Effector memory CD4-positive, alpha-beta T cell (primary cell): ENCODE data around the gene ERBB2.
"Not testable (repeated sequence)": the region's sequence is repeated elsewhere in the genome, so short reads cannot be mapped to it uniquely, and the experiment has no call there.

Experiments used
- DNase-seq, 3 donors: peaks; one replicate each; pipeline ENCODE4 v3.0.0-alpha.2; 2020
- H3K27ac ChIP-seq: 2 replicates; pipeline ENCODE4 v1.7.0; 2013; ENCODE audit warnings: mild to moderate bottlenecking, low read length, moderate library complexity; ENCODE audit not compliant: insufficient read depth, poor library complexity, severe bottlenecking
- H3K27me3 ChIP-seq: replicated peaks from 2 replicates; pipeline ENCODE4 v1.7.0; 2013; ENCODE audit warnings: mild to moderate bottlenecking, low read length; ENCODE audit not compliant: insufficient read depth, control insufficient read depth, poor library complexity, severe bottlenecking
- H3K36me3 ChIP-seq: 2 replicates; pipeline ENCODE4 v1.7.0; 2013; ENCODE audit warnings: mild to moderate bottlenecking, low read length, moderate library complexity; ENCODE audit not compliant: control insufficient read depth, insufficient read depth
- H3K4me1 ChIP-seq: 2 replicates; pipeline ENCODE4 v1.7.0; 2013; ENCODE audit warnings: low read length, mild to moderate bottlenecking; ENCODE audit not compliant: control insufficient read depth, insufficient read depth, poor library complexity, severe bottlenecking
- H3K4me3 ChIP-seq: 2 replicates; pipeline ENCODE4 v1.7.0; 2013; ENCODE audit warnings: low read length, low read depth, mild to moderate bottlenecking; ENCODE audit not compliant: insufficient read depth, poor library complexity, severe bottlenecking
- H3K9me3 ChIP-seq: 2 replicates; pipeline ENCODE4 v1.7.0; 2013; ENCODE audit warnings: mild to moderate bottlenecking, low read length, moderate library complexity; ENCODE audit not compliant: control insufficient read depth

Gene ERBB2

GRCh38 chr17:39745335-39746144 is 45.7 kb downstream of the ERBB2 start:
- Histone ChIP-seq H3K9me3 (no peaks in the 10 kb centered on the region), H3K4me1 (no peaks in the 10 kb centered on the region), H3K4me3 (no peak overlapping the region), H3K27ac (no peak overlapping the region), H3K27me3 (no peaks in the 10 kb centered on the region), H3K36me3 (no peaks in the 10 kb centered on the region)
- no peak for DNase-seq

- H3K36me3 ChIP-seq: no peaks in the 10 kb centered on the region
These were observed 46.2 kb downstream of the ERBB2 start for GRCh38 chr17:39746145-39746461.

GRCh38 chr17:39747745-39748144 is 47.9 kb downstream of the ERBB2 start:
- no peaks in the 10 kb centered on the region for H3K4me1 ChIP-seq
- no peaks in the 10 kb centered on the region for H3K36me3 ChIP-seq
- no peaks in the 10 kb centered on the region for H3K9me3 ChIP-seq
- no peak overlapping the region for H3K27ac ChIP-seq
- DNase-seq: no peak
- H3K4me3 ChIP-seq: no peak overlapping the region
- H3K27me3 ChIP-seq: no peaks in the 10 kb centered on the region

More at GRCh38 chr17:39746145-39746461, 46.2 kb downstream of the ERBB2 start:
- Histone ChIP-seq H3K9me3 (no peaks in the 10 kb centered on the region), H3K4me1 (no peaks in the 10 kb centered on the region), H3K4me3 (no peak overlapping the region), H3K27ac (no peak overlapping the region), H3K27me3 (no peaks in the 10 kb centered on the region)
- no peak for DNase-seq

- not testable (repeated sequence) for H3K4me3 ChIP-seq, H3K27ac ChIP-seq, H3K4me1 ChIP-seq, H3K36me3 ChIP-seq, H3K9me3 ChIP-seq, H3K27me3 ChIP-seq, DNase-seq
These were observed 48.7 kb downstream of the ERBB2 start for GRCh38 chr17:39748444-39749034.

GRCh38 chr17:39750131-39751015 is 50.5 kb downstream of the ERBB2 start:
- Histone ChIP-seq H3K27me3 (no peaks in the 10 kb centered on the region), H3K4me3 (no peak overlapping the region), H3K36me3 (no peaks in the 10 kb centered on the region), H3K4me1 (peaks cover 16% of the 10 kb centered on the region), H3K27ac (no peak overlapping the region), H3K9me3 (no peaks in the 10 kb centered on the region)
- no peak for DNase-seq

- no peak overlapping the region for H3K27ac ChIP-seq
- DNase-seq: no peak
- no peaks in the 10 kb centered on the region for H3K27me3 ChIP-seq
- H3K4me1 ChIP-seq: peaks cover 22% of the 10 kb centered on the region
- H3K4me3 ChIP-seq: no peak overlapping the region
- H3K9me3 ChIP-seq: no peaks in the 10 kb centered on the region
- no peaks in the 10 kb centered on the region for H3K36me3 ChIP-seq
These were observed 51.2 kb downstream of the ERBB2 start for GRCh38 chr17:39751016-39751543.

- Histone ChIP-seq H3K27ac (no peak overlapping the region), H3K9me3 (no peaks in the 10 kb centered on the region), H3K27me3 (no peaks in the 10 kb centered on the region), H3K4me1 (peaks cover 28% of the 10 kb centered on the region), H3K36me3 (no peaks in the 10 kb centered on the region), H3K4me3 (no peak overlapping the region)
- DNase-seq: no peak
These were observed 51.8 kb downstream of the ERBB2 start for GRCh38 chr17:39751637-39752036.

- Histone ChIP-seq H3K4me1 (peaks cover 35% of the 10 kb centered on the region), H3K27me3 (no peaks in the 10 kb centered on the region), H3K4me3 (no peak overlapping the region), H3K36me3 (no peaks in the 10 kb centered on the region), H3K27ac (no peak overlapping the region), H3K9me3 (no peaks in the 10 kb centered on the region)
- DNase-seq: no peak
These were observed 52.5 kb downstream of the ERBB2 start for GRCh38 chr17:39752241-39752881.

GRCh38 chr17:39753514-39754160 is 53.8 kb downstream of the ERBB2 start:
- peak in 2 of 3 donors; percentile 68 for DNase-seq
- Histone ChIP-seq H3K36me3 (no peaks in the 10 kb centered on the region), H3K27ac (peak overlapping the region; percentile 98), H3K9me3 (no peaks in the 10 kb centered on the region), H3K4me1 (peaks cover 48% of the 10 kb centered on the region), H3K27me3 (no peaks in the 10 kb centered on the region), H3K4me3 (peak overlapping the region; percentile 58)
